Right ventricle myocardium superior (tissue), 1 donor: ENCODE data around the gene SYNPO2. TPM values are rescaled to one million over a fixed set of nuclear protein-coding genes. Genes with fewer than 3 reads are reported as not detected.

Experiments
- ATAC-seq: fragments of 200-7000 bp; cut with Tn5 transposase; one replicate; pipeline ENCODE4 v1.9.1; 2020; ENCODE audit warnings: mild to moderate bottlenecking; ENCODE audit not compliant: poor library complexity
- DNase-seq: peaks from one replicate; pipeline ENCODE4 v3.0.0-alpha.2; 2020
- intact Hi-C: fragments of 100-400 bp; cut with DNase I; formaldehyde crosslinking; loops from one replicate; pipeline ENCODE4 v1.11.2; 2022
- long read RNA-seq: library from polyadenylated mRNA; unstranded; transcript quantifications from one replicate; pipeline ENCODE4 v2.0.0, GENCODE V29; 2021
- total RNA-seq: library from RNA; stranded (reverse); fragmentation: NEBNext Ultra II Directional; extraction: Animal tissue kit (Norgen Biotek cat#: 25700); gene quantifications from one replicate; pipeline ENCODE4 v1.2.1, GENCODE V29; 2021
- donor health status: DM: no; HTN: yes; CAD: no; lungs with severe emphysema.

Gene SYNPO2, protein sequence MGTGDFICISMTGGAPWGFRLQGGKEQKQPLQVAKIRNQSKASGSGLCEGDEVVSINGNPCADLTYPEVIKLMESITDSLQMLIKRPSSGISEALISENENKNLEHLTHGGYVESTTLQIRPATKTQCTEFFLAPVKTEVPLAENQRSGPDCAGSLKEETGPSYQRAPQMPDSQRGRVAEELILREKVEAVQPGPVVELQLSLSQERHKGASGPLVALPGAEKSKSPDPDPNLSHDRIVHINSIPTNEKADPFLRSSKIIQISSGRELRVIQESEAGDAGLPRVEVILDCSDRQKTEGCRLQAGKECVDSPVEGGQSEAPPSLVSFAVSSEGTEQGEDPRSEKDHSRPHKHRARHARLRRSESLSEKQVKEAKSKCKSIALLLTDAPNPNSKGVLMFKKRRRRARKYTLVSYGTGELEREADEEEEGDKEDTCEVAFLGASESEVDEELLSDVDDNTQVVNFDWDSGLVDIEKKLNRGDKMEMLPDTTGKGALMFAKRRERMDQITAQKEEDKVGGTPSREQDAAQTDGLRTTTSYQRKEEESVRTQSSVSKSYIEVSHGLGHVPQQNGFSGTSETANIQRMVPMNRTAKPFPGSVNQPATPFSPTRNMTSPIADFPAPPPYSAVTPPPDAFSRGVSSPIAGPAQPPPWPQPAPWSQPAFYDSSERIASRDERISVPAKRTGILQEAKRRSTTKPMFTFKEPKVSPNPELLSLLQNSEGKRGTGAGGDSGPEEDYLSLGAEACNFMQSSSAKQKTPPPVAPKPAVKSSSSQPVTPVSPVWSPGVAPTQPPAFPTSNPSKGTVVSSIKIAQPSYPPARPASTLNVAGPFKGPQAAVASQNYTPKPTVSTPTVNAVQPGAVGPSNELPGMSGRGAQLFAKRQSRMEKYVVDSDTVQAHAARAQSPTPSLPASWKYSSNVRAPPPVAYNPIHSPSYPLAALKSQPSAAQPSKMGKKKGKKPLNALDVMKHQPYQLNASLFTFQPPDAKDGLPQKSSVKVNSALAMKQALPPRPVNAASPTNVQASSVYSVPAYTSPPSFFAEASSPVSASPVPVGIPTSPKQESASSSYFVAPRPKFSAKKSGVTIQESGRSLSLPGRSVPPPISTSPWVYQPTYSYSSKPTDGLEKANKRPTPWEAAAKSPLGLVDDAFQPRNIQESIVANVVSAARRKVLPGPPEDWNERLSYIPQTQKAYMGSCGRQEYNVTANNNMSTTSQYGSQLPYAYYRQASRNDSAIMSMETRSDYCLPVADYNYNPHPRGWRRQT
- total RNA-seq: 196 TPM
- long read RNA-seq, full-length matches to known transcripts: 56 of 185 reads
- long read RNA-seq, partial matches to known transcripts: 7 of 185 reads
- long read RNA-seq, other reads (novel, unspliced or antisense): 122 of 185 reads

DNA sequence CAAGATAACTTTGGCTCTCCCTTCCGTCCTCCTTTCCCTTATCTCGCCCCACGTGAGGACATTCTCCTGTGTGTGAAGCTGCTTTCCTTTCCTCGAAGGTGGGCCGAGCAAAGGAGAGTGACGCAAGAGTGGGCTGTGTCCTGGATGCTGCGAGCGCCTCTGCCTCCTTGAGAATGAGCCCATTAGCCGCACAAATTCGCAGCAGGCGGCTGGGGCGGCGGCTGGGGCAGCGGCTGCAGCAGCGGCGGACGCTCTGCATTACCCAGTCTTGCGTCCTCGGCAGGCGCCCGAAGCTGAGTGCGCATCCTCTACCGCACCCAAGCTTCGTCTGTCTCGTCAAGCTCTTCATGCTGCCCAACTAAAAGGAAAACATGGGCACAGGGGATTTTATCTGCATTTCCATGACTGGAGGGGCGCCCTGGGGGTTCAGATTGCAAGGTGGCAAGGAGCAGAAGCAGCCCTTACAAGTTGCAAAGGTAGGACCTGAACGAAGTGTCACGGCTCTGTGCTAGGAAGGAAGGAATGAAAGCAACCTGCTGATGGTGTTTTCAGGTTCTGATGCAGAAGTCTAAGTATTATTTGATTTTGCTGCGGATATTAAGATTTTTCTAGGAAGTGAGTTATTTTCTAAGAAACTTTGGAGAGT, at the start of gene SYNPO2:
SYNPO2 (plus strand) TSS at position 189 of the 646 bp plus-strand sequence; CDS start at position 372, 183 bp downstream.
- peak; percentile 89 for DNase-seq
- ATAC-seq: peak; percentile 88
- intact Hi-C loops: loop anchor here (2.0 to 10.0 kb wide), 3 partner anchors 54 to 118 kb away; partner anchors contain the start of gene SEC24D

DNA sequence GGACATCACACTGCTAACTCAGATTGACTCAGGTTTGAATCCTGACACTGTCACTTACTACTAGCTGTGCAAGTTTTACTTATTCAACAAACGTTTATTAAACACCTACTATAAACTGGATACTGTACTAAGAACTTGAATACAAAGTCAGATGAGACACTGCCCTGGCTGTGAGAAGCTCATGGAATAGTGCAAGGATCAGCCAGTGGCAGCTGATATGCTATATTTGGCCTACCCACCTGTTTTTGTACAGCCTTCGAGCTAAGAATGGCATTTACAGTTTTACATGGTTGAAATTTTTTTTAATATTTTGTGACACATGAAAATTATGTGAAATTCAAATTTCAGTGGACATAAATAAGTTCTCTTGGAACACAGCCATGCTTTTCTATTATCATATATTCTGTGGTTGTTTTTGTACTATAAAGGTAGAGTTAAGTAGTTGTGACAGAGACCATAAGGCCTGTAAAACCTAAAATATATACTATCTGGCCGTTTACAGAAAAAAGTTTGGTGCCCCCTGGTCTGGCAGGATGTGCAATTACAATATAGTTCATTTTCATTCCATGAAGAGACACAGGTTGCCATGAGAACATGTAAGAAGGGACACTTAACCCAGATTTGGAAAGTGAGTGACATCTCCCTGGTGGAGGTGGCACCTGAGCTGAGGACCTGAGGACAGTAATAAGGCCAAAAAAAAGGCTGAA, 49.3 kb upstream of the SYNPO2 start:
- intact Hi-C loops: loop anchor here (10.0 kb wide), 1 partner anchor 45 kb away; the partner anchor contains the start of gene SYNPO2
- ATAC-seq (no peak), DNase-seq (no peak)

DNA sequence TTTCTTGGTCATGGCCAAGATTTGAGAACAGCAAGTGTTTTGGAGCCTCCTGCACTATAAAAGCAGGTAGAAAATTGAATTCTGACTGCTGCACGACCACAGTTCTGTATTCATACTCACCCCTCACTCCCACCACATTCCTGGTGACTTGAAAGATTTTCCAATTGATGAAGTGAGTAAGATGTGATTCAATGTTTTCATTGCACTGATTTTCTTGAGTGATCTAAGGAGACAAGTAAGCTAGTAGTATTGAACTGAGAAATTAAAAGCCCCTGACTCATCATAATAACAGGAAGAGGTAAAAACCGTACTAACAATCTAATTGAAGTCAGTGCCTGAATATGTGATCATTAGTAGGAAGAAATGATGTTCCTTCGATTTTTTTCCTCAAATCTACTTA, 46.6 kb upstream of the SYNPO2 start:
- ATAC-seq: no peak
- intact Hi-C loops: loop anchor here (10.0 kb wide), 1 partner anchor 57 kb away; no protein-coding TSS in a partner anchor
- no peak for DNase-seq

DNA sequence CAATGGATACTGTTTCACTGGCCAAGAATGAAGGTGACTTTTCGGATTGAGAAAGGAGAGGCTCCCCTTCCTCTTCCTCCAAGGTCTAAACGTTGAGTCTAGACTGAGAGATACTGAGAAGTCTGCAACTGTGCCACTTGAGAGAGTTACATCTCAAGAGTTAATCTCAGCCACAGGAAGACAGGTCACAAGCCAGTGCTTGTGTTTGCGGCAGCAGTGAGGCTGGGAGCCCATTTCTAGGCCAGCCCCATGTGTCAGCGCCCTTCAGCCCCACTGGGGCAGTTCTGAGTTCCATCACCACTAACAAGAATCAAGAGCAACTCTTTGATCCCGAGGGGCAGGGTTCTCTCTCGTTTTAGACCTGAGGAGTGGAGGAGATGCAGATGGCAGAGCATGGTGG, 45.4 kb upstream of the SYNPO2 start:
- ATAC-seq (no peak), DNase-seq (no peak)
- intact Hi-C loops: loop anchor here (10.0 kb wide), 1 partner anchor 58 kb away; no protein-coding TSS in a partner anchor

DNA sequence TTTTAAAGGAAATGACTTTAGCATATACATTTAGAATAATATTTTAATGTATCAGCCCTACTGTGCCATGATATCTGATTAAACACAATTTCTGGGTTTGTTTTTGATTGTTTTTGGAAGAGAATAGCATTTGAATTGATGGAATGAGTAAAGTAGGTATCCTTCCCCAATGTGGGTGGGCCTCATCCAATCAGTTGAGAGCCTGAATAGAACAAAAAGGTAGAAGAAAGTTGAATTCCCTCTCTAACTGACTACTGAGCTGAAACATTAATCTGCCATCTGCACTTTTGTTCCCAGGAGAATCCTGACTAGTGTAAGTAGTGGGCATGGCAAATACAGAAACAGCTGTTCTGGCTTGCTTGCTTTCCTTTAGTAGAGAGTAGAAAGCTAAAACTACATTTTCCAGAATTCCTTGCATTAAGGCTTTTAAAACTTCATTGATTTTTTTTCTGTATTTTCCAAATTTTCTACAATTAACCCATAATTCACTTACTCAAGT, 43.1 kb upstream of the SYNPO2 start:
- no peak for ATAC-seq
- intact Hi-C loops: loop anchor here (10.0 kb wide), 1 partner anchor 61 kb away; no protein-coding TSS in a partner anchor
- no peak for DNase-seq

DNA sequence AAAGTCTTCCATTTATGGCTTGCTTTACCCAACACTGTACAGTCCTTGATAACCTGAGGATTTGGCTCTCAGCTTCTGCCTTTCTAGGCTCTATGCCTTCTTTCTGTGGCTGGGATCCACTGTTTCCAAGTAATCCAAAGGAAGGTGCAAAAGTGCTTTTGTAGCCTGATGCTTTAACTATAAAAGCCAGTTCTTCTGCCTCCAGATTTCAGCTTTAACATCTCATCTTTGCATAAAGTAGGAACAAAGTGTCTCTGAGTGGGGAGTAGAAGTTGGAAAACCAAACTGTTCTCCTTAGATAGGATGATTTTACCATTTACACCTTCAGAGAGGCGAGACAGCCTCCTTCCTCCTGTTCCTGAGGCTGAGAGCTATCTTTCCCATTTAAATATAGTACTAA, 41.7 kb upstream of the SYNPO2 start:
- DNase-seq: no peak
- no peak for ATAC-seq
- intact Hi-C loops: loop anchor here (10.0 kb wide), 1 partner anchor 62 kb away; no protein-coding TSS in a partner anchor

DNA sequence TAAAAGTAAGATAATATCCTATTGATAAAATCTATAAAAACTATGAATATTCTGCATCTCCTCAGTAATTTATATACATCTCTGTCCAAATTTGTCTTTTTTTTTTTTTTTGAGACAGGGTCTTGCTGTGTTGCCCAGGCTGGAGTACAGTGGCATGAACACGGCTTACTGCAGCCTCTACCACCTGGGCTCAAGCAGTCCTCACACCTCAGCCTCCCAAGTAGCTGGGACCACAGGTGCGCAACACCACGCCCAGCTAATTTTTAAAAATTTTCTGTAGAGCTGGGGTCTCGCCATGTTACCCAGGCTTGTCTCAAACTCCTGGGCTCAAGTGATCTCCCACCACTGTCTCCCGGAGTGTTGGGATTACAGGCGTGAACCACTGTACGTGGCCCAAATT, 40.4 kb upstream of the SYNPO2 start:
- intact Hi-C loops: loop anchor here (10.0 kb wide), 1 partner anchor 63 kb away; no protein-coding TSS in a partner anchor
- ATAC-seq (no peak), DNase-seq (no peak)

DNA sequence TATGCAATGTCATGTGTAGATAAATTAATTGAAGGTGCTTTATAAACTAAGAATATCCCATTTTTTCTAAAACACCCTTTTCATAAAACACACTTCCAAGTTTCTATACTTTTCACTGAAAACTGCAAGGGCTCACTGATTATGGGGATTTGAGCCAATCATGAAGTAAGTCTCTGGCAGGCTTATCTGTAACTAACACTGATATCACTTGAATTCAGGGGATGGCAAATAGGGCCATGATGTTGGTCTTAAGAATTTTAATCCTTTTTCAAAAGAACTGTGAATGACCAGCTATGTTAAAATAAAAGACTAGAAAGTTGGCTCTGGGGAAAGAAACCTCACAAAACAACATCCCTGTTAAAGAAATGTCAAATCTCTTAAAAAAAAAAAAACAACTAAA, 39.8 kb upstream of the SYNPO2 start:
- intact Hi-C loops: loop anchor here (10.0 kb wide), 1 partner anchor 64 kb away; no protein-coding TSS in a partner anchor
- ATAC-seq (no peak), DNase-seq (no peak)

DNA sequence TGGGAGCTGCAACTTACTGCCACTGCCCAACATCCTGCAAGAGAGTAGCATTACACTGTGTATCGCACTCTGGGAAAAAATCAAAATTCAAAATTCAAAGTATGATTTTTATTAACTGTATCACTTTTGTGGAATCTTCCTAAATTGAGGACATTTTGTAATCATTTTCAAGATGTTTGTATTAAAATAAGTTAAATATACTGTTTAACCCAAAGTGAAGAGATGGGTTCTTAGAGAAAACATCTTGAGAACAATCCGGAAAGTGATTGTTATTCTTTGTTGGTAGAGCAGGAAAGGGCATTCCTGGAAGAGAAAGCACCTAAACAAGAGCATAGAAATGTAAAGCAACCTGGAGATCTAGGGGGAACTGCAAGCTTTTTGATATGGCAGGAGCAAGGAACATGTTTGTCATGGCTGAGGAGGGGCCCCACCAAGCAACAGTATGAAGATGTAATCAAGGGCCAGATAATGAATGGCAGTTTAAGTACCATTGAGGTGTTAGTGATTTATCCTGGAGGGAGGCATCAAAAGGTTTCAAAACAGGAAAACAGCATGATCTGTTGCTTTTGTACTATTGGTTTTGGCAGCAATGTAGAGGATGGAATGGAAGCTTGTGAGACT, 38.7 kb upstream of the SYNPO2 start:
- ATAC-seq (no peak), DNase-seq (no peak)
- intact Hi-C loops: loop anchor here (10.0 kb wide), 1 partner anchor 65 kb away; no protein-coding TSS in a partner anchor

DNA sequence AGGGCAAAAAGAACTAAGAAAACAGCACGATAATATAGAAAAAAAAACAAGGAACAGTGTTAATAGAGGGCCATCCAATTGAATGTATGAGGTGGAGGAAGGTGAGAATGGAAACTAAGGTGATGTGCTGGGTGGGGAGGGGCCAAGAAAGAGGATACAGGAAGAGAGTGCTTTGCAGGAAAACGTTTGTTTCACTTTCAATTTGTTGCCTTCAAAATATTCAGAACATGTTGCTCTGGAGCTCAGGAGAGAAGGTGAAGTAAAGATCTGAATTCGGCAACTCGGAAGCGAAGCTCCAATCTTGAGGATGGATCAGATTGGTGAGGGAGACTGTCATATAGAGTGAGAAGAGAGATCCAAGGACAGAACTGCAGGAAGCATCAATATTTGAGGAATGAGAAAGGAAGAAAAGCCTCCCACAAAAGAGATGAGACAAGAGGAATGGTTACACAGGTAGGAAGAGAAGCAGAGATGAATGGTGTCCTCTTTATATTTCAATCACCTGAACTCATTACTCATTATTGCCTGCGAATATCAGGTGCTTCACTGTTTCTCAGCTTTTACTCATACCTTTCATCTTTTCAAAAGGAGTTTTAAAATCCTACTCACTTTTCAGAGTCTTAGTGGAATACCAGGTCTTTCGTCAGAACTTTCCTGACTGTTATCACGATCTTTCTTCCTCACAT, 38.0 kb upstream of the SYNPO2 start:
- DNase-seq: no peak
- intact Hi-C loops: no loop called here
- peak; percentile 39 for ATAC-seq

DNA sequence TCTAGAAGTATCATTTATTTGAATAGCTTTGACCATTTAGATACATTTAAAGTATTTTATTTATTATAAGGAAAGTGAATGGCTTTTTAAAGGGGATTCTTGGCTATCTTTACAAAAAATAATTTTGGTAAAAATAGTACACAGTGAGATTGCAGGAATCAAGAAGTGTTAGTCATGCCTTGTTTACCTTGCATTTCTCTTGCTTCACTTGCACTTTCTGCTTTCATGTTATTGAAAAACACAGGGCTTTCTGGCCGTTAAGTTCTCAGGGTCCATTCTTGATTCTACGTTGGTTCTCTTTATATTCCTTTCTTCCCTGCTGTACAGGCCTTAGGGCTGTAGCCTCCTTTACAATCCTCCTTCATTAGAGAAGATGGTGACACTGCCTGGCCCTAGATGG, 30.9 kb upstream of the SYNPO2 start:
- DNase-seq: no peak
- intact Hi-C loops: no loop called here
- no peak for ATAC-seq

DNA sequence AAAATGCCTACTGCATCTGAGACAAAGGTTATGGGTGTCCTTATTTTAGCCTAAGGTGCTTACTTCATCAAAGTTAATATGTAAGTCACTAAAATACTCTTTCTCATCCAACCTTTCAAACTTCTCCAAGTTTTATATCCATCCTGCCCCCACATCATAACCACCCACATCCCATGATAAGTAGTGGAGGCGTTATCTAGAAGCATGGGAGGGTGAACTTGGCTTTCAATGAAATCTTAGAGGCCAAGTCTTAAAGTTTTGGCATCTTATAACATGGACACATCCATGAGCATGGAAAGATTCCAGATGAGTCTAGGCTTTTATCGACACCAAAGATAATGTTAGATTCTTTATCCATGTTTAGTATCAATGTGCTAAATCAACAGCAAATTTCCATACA, 29.9 kb upstream of the SYNPO2 start:
- ATAC-seq (no peak), DNase-seq (no peak)
- intact Hi-C loops: no loop called here

DNA sequence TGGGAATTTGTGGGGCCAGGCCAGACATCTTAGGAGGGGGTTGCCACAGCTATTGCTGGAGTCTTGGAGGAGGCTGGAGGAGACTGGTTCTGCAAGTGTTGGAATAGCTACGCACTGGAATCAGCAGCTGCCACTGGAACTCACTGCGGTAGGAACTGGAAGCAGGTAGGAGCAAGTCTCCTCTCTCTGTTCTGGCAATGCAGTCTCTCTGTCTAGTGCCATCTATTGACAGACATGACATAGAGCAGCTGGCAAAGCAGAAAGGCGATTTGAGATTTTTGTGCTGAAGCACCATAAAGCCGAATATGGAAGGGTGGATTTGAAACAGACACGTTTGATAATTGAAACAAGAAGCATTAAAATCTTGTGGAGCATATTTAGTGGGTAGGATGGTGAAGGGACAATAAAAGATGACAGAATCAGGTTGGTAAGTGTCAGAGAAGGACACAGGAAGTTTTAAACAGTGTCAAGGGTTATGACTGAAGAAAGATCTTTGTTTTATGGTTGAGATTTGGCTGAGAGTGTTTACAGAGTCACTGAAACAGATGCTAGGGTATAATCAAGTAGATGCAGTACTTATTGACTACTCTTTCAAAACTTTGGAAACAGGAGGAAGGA, 23.5 kb upstream of the SYNPO2 start:
- ATAC-seq (peak; percentile 92), DNase-seq (no peak)
- intact Hi-C loops: no loop called here

DNA sequence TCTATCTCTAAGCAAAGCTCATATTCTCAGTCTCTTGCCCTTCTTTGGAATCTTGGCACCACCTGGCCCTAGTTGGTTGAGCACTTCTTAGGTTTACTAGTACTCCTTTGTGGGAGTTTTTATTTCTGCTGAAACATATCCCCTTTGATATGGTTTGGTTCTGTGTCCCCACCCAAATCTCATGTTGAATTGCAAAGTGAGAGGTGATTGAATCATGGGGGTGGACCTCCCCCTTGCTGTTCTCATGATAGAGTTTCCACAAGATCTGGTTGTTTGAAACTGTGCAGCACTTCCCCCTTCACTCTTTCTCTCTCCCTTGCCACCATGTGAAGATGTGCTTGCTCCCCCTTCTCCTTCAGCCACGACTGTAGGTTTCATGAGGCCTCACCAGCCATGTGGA, 22.2 kb upstream of the SYNPO2 start:
- ATAC-seq: no peak
- intact Hi-C loops: no loop called here
- no peak for DNase-seq

DNA sequence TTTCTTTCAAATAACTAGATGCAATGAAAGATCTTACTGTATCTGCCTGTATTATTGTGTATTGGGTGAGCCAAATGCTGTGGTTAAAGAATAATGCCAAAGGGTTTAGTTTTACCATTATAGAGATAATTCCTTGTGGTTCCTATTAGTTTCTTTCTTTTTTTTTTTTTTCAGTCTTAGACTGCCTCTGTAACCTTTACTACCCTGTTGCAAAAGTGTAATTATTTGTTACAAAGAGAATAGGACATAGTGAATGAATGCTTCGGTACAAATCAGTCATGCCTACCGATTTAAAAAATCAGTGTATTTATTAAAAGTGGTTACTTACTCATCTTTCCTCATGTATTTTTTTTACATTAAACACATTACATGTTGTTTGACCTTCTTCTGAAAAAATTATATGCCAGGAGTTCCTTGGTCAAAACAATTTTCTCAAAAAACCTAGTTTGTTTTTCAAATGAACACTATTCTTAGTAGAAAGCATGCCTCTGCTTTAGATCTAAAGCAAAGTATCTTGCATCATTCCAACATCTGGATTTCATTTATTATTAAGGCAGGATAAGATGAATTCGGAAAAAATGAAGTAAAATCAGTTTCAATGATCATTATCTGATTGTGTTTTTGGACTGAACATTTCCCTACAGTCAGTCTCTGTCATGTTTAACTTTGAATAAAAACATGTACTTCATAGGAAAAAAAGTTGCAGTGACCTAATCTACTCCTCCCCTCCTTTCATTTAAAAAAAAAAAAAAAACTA, 21.2 kb upstream of the SYNPO2 start:
- no peak for ATAC-seq
- DNase-seq: no peak
- intact Hi-C loops: no loop called here
